Ovary (tissue), 9 donors: Measurements from ENCODE around the gene LRIG1. TPM values are rescaled to one million over a fixed set of nuclear protein-coding genes. Genes with fewer than 3 reads are reported as not detected.

Experiments
- DNase-seq, 5 donors: peaks; one replicate each; pipeline ENCODE4 v3.0.0-alpha.2; 2019 to 2020
- H3K27ac ChIP-seq, 2 donors: fragments of 200-600 bp; one replicate each; pipeline versions ENCODE4 v1.5.1 to v1.8.0; 2019 to 2022
- H3K27me3 ChIP-seq: fragments of 200-600 bp; one replicate; pipeline ENCODE4 v1.8.0; 2022
- H3K36me3 ChIP-seq: fragments of 200-600 bp; sonication (generic); one replicate; pipeline ENCODE4 v1.5.1; 2019
- H3K4me1 ChIP-seq: one replicate; pipeline ENCODE4 v1.8.1; 2013; ENCODE audit warnings: mild to moderate bottlenecking, moderate library complexity; ENCODE audit not compliant: insufficient read depth
- H3K4me3 ChIP-seq: fragments of 200-600 bp; sonication (generic); one replicate; pipeline ENCODE4 v1.5.1; 2017
- H3K9me3 ChIP-seq, 2 donors: fragments of 200-600 bp in 1 of 2; sonication (generic) in 1 of 2; one replicate each; pipeline versions ENCODE4 v1.5.1 to v1.8.1; 2013 to 2019; ENCODE audit warnings: mild to moderate bottlenecking in 1 of 2, moderate library complexity in 1 of 2
- EP300 ChIP-seq: sonication (generic); formaldehyde crosslinking; IDR thresholded peaks from one replicate; pipeline ENCODE4 v1.6.1; 2017; ENCODE audit warnings: antibody characterized with exemption
- POLR2A ChIP-seq: fragments of 450-650 bp; IDR thresholded peaks from one replicate; pipeline ENCODE4 v1.6.1; 2017; ENCODE audit warnings: antibody characterized with exemption, mild to moderate bottlenecking, moderate library complexity
- WGBS, 3 donors: extraction: QIAGEN DNeasy Blood & Tissue Kit in 1 of 3; methylation state at CpG; one replicate each; pipeline versions ENCODE4 v1.1.5 to v1.1.7; 2013 to 2017; 5-methylcytosine and 5-hydroxymethylcytosine counted together
- intact Hi-C, 4 donors: fragments of 100-400 bp; cut with DNase I; formaldehyde crosslinking; loops; one replicate each; pipeline versions ENCODE4 v1.11.0 to v1.15.1; 2022 to 2023
- polyA plus RNA-seq, 2 donors: library from polyadenylated mRNA; stranded (reverse); fragments of 200-250 nt in 1 of 2; fragments of 350-450 nt in 1 of 2; fragmentation: Illumina TruSeq in 1 of 2; extraction: RNeasy Lipid Tissue Mini Kit (QIAGEN cat#74804) in 1 of 2; gene quantifications; one replicate each; pipeline ENCODE4 v1.2.3, GENCODE V29; 2013 to 2014
- total RNA-seq, 7 donors: library from RNA; depleted of rRNA in 2 of 7; stranded (reverse); fragments of >200 nt in 2 of 7; fragmentation: NEBNext Ultra II Directional in 3 of 7; extraction: Animal tissue kit (Norgen Biotek cat#: 25700) in 3 of 7; gene quantifications; one replicate each; pipeline versions ENCODE4 v1.1.0 to v1.2.4, GENCODE V29; 2016 to 2023
- TF ChIP-seq, protein P1 (sequence below), 3 donors: fragments of 450-650 bp in 2 of 3; fragments of 200-600 bp in 1 of 3; IDR thresholded peaks; one replicate each; pipeline versions ENCODE4 v1.5.1 to v1.8.0; 2016 to 2022; ENCODE audit warnings: antibody characterized with exemption in 3 of 3, mild to moderate bottlenecking in 1 of 3
- donor health status: DM: no; HTN: no; CAD: no; lungs with moderate emphysema.
- donor health status: DM: no; HTN: no; CAD: no.
- donor health status: Bipolar disorder and iron deficiency.
- donor health status: DM: yes; HTN: yes; CAD: no.
- donor health status: DM: no; HTN: no; CAD: no.
- donor health status: DM: yes; HTN: yes; CAD: no.

Gene LRIG1
- total and polyA plus RNA-seq, 9 donors = 29.1 to 64.8 (median 42.6) TPM

DNA sequence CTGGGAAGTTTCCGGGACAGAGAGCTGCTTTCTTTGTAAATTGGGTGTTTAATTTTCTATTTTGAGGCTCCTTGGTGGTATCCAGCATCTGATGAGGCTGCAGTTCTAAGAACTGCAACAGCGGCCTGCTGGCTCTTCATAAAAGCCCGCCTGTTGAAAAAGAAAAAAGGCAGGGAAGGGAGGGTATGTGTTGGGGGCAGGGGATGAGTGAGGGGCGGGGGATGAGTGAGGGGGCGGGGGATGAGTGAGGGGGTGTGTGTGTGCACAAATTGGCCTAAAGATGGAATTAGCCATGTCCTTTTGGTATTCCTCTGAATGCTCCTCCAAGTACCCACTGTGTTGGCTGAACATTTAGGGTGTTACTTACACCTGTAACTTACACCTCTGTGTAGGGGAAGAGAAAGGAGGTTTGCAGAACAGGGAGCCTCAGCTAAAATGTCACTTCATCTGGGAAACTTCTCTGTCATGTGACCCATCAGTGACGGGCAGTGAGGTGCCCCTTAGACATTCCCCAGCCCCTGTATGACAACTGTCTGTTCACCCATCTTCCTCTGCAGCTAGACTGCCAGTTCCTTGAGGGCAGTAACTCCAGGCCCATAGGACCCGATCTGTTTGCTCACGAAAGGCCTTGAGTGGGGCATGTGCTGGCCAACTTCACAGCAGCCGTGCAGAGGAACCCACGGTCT, 57.6 kb downstream of the LRIG1 start:
- no peak for DNase-seq
- no peaks in the 10 kb centered on the region for H3K36me3 ChIP-seq
- TF ChIP-seq, protein P1, sequence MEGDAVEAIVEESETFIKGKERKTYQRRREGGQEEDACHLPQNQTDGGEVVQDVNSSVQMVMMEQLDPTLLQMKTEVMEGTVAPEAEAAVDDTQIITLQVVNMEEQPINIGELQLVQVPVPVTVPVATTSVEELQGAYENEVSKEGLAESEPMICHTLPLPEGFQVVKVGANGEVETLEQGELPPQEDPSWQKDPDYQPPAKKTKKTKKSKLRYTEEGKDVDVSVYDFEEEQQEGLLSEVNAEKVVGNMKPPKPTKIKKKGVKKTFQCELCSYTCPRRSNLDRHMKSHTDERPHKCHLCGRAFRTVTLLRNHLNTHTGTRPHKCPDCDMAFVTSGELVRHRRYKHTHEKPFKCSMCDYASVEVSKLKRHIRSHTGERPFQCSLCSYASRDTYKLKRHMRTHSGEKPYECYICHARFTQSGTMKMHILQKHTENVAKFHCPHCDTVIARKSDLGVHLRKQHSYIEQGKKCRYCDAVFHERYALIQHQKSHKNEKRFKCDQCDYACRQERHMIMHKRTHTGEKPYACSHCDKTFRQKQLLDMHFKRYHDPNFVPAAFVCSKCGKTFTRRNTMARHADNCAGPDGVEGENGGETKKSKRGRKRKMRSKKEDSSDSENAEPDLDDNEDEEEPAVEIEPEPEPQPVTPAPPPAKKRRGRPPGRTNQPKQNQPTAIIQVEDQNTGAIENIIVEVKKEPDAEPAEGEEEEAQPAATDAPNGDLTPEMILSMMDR (IDR thresholded peaks at IDR 0.05) = no peak
- no peak for TF ChIP-seq POLR2A
- no peak for TF ChIP-seq EP300
- 78 to 82% (median 80%) methylated on average over 10 of the region's 10 CpGs for WGBS, 3 donors
- H3K27me3 ChIP-seq = no peaks in the 10 kb centered on the region
- intact Hi-C loops = no loop called here
- H3K4me3 ChIP-seq = no peak overlapping the region
- H3K27ac ChIP-seq = peak overlapping the region in 1 of 2 donors; percentile 38
- H3K4me1 ChIP-seq = peaks cover 35% of the 10 kb centered on the region
- H3K9me3 ChIP-seq = no peaks in the 10 kb centered on the region

DNA sequence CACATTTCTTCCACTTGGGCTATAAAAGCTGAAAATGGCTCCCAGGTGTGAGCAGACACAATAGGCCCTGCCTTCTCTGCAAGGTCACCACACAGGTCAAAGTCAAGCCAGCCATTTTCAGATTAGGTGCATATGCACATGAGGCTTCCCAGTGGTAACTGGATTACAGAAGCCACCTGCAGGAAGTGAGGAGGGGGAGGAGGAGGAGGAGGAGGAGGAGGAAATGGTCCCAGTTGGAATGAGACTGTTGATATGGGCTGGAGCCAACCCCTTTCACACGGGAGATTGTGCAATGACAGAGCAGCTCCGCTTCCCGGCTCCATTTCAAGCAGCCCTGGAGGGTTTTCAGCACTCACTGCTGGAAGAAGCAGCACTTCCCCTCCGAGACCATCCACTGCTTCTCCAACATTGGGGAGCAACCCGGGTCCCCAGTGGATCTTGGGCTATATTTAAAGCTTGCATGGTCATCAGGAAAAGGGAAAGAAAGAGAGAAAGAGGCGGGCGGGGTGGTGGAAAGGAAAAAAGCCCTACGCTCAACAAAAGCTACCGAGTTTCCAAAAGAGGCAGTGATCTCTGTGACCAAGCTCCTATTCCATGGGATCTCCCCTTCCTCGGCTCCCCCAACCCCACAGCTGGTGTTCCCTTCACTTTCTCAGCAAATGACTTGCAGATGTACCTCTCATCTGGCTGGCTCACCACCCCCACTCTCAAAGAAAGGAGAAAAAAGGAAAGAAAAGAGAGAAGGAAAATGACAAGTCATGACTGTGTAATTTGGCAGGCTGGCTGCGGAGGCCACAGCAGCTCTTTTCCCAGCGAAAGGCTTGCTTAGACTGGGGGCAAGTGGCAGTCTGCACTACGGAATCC, 58.3 kb downstream of the LRIG1 start:
- Histone ChIP-seq H3K27me3 (no peaks in the 10 kb centered on the region), H3K9me3 (no peaks in the 10 kb centered on the region), H3K27ac (peak overlapping the region in 1 of 2 donors; percentile 38), H3K4me3 (no peak overlapping the region), H3K4me1 (peaks cover 43% of the 10 kb centered on the region), H3K36me3 (no peaks in the 10 kb centered on the region)
- intact Hi-C loops = no loop called here
- no peak for TF ChIP-seq EP300
- TF ChIP-seq, protein P1 (IDR thresholded peaks at IDR 0.05) = no peak
- no peak for TF ChIP-seq POLR2A
- peak; percentile 74 to 88 (median 85) for DNase-seq
- WGBS, 3 donors = 30 to 43% (median 38%) methylated on average over 13 of the region's 13 CpGs

DNA sequence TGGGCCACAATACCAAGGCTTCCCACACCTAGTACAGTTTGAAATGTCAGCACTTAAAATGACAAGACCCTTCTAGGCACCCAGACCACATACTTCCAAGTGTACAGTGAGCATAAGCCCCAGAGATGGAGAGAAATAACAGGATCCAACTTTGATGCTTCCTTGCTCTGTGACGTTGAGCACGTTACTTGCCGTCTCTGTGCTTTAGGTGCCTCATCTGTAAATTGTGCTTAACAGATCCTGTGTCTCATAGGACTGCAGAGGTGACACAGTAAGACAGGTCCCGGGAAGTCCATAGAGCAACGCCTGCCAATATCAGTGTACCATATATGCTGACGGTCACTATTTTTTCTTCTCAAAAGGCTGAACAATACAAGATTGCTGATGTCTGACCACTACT, 59.1 kb downstream of the LRIG1 start:
- Histone ChIP-seq H3K27ac (peak overlapping the region in 1 of 2 donors; percentile 13), H3K27me3 (no peaks in the 10 kb centered on the region), H3K36me3 (no peaks in the 10 kb centered on the region), H3K4me1 (peaks cover 50% of the 10 kb centered on the region), H3K4me3 (no peak overlapping the region), H3K9me3 (no peaks in the 10 kb centered on the region)
- TF ChIP-seq POLR2A (no peak), EP300 (no peak)
- TF ChIP-seq, protein P1 (IDR thresholded peaks at IDR 0.05) = no peak
- DNase-seq = no peak
- intact Hi-C loops = no loop called here
- 94 to 95% (median 95%) methylated on average over 6 of the region's 6 CpGs for WGBS, 3 donors

DNA sequence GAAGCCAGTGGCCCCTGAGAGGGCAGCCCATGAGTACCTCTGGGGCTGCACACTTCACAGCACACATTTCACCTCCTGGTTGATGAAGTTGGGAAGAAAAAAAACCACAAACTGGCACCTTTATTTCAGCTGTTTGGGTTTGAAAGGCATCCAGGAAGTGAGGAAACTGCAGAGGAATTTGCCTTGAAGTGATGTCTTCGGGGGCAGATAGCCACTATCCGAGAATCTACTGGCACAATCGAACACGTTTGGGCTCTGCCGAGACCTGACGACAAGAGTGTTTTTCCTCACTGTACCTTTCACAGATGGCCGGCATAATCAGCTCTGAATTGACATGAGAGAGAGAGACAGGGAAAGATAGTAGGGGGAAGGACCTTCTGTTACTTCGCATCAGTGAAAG, 59.7 kb downstream of the LRIG1 start:
- intact Hi-C loops = no loop called here
- peaks cover 55% of the 10 kb centered on the region for H3K4me1 ChIP-seq
- peak overlapping the region in 1 of 2 donors; percentile 48 for H3K27ac ChIP-seq
- H3K36me3 ChIP-seq = no peaks in the 10 kb centered on the region
- 25 to 39% (median 32%) methylated on average over 8 of the region's 8 CpGs for WGBS, 3 donors
- no peaks in the 10 kb centered on the region for H3K27me3 ChIP-seq
- no peaks in the 10 kb centered on the region for H3K9me3 ChIP-seq
- H3K4me3 ChIP-seq = no peak overlapping the region
- TF ChIP-seq EP300 (no peak), POLR2A (no peak)
- TF ChIP-seq, protein P1 (IDR thresholded peaks at IDR 0.05) = no peak
- no peak for DNase-seq
